Osteocyte (in vitro differentiated cells): ENCODE data around the gene SLC6A11. TPM values are rescaled to one million over a fixed set of nuclear protein-coding genes. Genes with fewer than 3 reads are reported as not detected.

ENCODE experiments used
- DNase-seq: peaks from one replicate; pipeline ENCODE4 v3.0.0; 2021; ENCODE audit warnings: mixed read lengths; ENCODE audit not compliant: unreplicated experiment; ENCODE audit errors: extremely low spot score
- H3K27ac Mint-ChIP-seq: one replicate; pipeline ENCODE4 v1.8.0; 2021; ENCODE audit warnings: mild to moderate bottlenecking, mixed read lengths; ENCODE audit not compliant: unreplicated experiment
- H3K27me3 Mint-ChIP-seq: one replicate; pipeline ENCODE4 v1.8.0; 2021; ENCODE audit warnings: mixed read lengths; ENCODE audit not compliant: unreplicated experiment
- H3K36me3 Mint-ChIP-seq: one replicate; pipeline ENCODE4 v1.8.0; 2021; ENCODE audit warnings: mixed read lengths; ENCODE audit not compliant: unreplicated experiment
- H3K4me1 Mint-ChIP-seq: one replicate; pipeline ENCODE4 v1.8.0; 2021; ENCODE audit warnings: mixed read lengths; ENCODE audit not compliant: unreplicated experiment
- H3K4me3 Mint-ChIP-seq: one replicate; pipeline ENCODE4 v1.8.0; 2021; ENCODE audit warnings: mild to moderate bottlenecking, moderate library complexity, mixed read lengths; ENCODE audit not compliant: unreplicated experiment
- H3K9me3 Mint-ChIP-seq: one replicate; pipeline ENCODE4 v1.8.0; 2021; ENCODE audit warnings: mixed read lengths; ENCODE audit not compliant: unreplicated experiment
- total RNA-seq: library from RNA; stranded (reverse); gene quantifications from 2 replicates; pipeline ENCODE4 v1.2.1, GENCODE V29; 2021
- TF ChIP-seq, protein P1 (sequence below): fragments of 200-600 bp; sonication (generic); IDR thresholded peaks from 2 replicates; pipeline ENCODE4 v1.5.0; 2021; ENCODE audit warnings: antibody characterized with exemption, mild to moderate bottlenecking, moderate library complexity

The SLC6A11 gene
- total RNA-seq, 1 donor from 2014 or later: not detected

GRCh38 chr3:10907262-10907661 lies 91.2 kb downstream of the SLC6A11 start:
- Mint-ChIP-seq H3K27me3 (no peaks in the 10 kb centered on the region), H3K4me1 (no peaks in the 10 kb centered on the region), H3K36me3 (no peaks in the 10 kb centered on the region), H3K9me3 (peaks cover 34% of the 10 kb centered on the region), H3K27ac (no peak overlapping the region), H3K4me3 (no peak overlapping the region)
- TF ChIP-seq, protein P1, sequence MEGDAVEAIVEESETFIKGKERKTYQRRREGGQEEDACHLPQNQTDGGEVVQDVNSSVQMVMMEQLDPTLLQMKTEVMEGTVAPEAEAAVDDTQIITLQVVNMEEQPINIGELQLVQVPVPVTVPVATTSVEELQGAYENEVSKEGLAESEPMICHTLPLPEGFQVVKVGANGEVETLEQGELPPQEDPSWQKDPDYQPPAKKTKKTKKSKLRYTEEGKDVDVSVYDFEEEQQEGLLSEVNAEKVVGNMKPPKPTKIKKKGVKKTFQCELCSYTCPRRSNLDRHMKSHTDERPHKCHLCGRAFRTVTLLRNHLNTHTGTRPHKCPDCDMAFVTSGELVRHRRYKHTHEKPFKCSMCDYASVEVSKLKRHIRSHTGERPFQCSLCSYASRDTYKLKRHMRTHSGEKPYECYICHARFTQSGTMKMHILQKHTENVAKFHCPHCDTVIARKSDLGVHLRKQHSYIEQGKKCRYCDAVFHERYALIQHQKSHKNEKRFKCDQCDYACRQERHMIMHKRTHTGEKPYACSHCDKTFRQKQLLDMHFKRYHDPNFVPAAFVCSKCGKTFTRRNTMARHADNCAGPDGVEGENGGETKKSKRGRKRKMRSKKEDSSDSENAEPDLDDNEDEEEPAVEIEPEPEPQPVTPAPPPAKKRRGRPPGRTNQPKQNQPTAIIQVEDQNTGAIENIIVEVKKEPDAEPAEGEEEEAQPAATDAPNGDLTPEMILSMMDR: no peak
- DNase-seq: no peak

DNA sequence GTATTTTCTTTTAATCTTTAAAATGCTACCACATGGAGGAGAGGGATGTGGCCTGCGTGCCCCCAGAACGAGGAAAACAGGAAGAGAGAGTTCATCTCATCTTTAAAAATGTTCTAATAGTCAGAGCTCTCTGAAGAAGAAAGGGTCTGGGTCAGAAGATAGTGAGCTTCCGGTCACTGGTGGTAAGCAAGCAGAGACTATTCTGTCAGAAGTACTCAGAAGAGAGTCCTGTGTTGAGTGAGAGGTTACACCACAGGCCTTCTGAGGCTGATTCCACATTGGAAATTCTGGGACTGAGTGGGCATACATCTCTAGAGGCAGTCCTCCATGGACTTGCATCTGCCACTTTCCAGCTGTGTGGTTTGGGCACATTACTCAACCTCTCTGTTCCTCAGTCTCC lies 94.3 kb downstream of the SLC6A11 start:
- peak; percentile 40 for DNase-seq
- Mint-ChIP-seq H3K4me1 (no peaks in the 10 kb centered on the region), H3K36me3 (no peaks in the 10 kb centered on the region), H3K4me3 (no peak overlapping the region), H3K9me3 (peaks cover 29% of the 10 kb centered on the region), H3K27me3 (peaks cover 11% of the 10 kb centered on the region), H3K27ac (no peak overlapping the region)
- TF ChIP-seq, protein P1: no peak

DNA sequence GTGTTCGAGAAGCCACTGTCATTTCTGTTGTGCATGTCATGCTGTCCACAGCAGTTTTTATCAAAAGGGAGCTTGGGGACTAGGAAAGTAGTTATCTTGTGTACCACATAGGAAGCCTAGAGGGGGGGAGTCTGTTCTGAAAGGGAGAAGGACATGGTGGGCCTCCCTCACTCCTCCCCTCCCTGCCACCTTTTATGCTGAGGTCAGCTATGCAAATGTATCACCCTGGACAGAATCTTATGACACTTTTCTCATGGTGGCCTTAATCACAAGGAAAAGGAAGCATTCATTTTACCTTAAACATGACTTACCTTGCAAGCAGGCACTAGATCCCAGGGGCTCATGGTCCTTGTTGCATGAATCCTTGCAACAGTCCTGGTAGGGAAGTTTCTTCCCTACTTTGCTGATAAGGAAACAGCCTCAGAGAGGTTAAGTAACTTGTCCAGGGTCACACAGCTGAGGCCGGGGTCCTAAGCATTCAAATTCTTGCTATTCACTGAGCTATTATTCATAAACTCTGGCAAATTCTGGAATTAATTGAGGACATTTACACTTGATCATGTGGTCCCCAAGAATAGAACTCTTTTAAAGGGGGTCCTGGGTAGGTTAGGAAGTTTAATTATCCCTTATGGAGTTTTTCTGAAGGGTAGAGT lies 95.4 kb downstream of the SLC6A11 start:
- H3K36me3 Mint-ChIP-seq: no peaks in the 10 kb centered on the region
- H3K4me3 Mint-ChIP-seq: no peak overlapping the region
- peaks cover 20% of the 10 kb centered on the region for H3K9me3 Mint-ChIP-seq
- no peaks in the 10 kb centered on the region for H3K4me1 Mint-ChIP-seq
- peaks cover 18% of the 10 kb centered on the region for H3K27me3 Mint-ChIP-seq
- no peak overlapping the region for H3K27ac Mint-ChIP-seq
- TF ChIP-seq, protein P1: no peak
- DNase-seq: no peak

DNA sequence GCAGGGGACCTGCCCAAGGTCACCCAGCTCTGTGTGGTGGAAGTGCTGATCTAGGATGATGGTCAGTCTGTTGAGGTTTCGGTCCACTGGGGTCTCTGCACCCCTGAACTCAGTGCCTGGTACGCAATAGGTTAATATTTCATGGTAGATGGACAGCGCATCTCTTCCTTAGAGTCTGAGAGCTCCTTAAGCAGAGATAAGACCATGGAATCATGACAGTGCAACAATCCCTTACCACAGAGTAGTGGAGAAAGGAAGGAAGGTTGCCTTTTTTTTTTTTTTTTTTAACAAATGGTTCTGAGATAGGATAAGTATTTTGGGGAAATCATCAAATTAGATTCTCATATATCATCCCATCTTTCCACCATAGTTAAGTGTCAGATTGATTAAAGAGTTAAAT lies 96.8 kb downstream of the SLC6A11 start:
- Mint-ChIP-seq H3K27me3 (peaks cover 23% of the 10 kb centered on the region), H3K4me1 (no peaks in the 10 kb centered on the region)

GRCh38 chr3:10915376-10915775 lies 99.3 kb downstream of the SLC6A11 start:
- no peaks in the 10 kb centered on the region for H3K9me3 Mint-ChIP-seq
- no peak overlapping the region for H3K27ac Mint-ChIP-seq
- TF ChIP-seq, protein P1: no peak
- H3K36me3 Mint-ChIP-seq: no peaks in the 10 kb centered on the region
- no peak for DNase-seq
- no peak overlapping the region for H3K4me3 Mint-ChIP-seq
- H3K4me1 Mint-ChIP-seq: no peaks in the 10 kb centered on the region
- peaks cover 34% of the 10 kb centered on the region for H3K27me3 Mint-ChIP-seq

More for the DNA sequence above, 96.8 kb downstream of the SLC6A11 start:
- Mint-ChIP-seq H3K36me3 (no peaks in the 10 kb centered on the region), H3K27ac (no peak overlapping the region), H3K9me3 (peaks cover 8% of the 10 kb centered on the region), H3K4me3 (no peak overlapping the region)
- TF ChIP-seq, protein P1: no peak
- DNase-seq: no peak
